Fibroblast of the aortic adventitia (primary cell): ENCODE measurements around the gene CFAP69. TPM values are rescaled to one million over a fixed set of nuclear protein-coding genes. Genes with fewer than 3 reads are reported as not detected.
A peak's percentile ranks its signal among the peaks of the same experiment; 100 is the strongest.

Source experiments
- DNase-seq: peaks from one replicate; pipeline ENCODE4 v3.0.0-alpha.2; 2010; ENCODE audit warnings: low read depth
- H3K4me3 ChIP-seq: 2 replicates; pipeline ENCODE4 v1.5.1; 2011; ENCODE audit warnings: low read depth, mild to moderate bottlenecking, control low read depth, low read length, moderate library complexity
- total RNA-seq: library from RNA; depleted of rRNA; stranded (reverse); fragments of >200 nt; gene quantifications from 2 replicates; pipeline ENCODE4 v1.2.3, GENCODE V29; 2012; ENCODE audit warnings: low replicate concordance
- TF ChIP-seq, protein P1 (sequence below): IDR thresholded peaks from 2 replicates; pipeline ENCODE4 v1.5.1; 2011; ENCODE audit warnings: mild to moderate bottlenecking, low read length, control low read depth, inconsistent platforms; ENCODE audit not compliant: insufficient read depth

Gene CFAP69
- total RNA-seq, 1 donor = 3.2 TPM

DNA sequence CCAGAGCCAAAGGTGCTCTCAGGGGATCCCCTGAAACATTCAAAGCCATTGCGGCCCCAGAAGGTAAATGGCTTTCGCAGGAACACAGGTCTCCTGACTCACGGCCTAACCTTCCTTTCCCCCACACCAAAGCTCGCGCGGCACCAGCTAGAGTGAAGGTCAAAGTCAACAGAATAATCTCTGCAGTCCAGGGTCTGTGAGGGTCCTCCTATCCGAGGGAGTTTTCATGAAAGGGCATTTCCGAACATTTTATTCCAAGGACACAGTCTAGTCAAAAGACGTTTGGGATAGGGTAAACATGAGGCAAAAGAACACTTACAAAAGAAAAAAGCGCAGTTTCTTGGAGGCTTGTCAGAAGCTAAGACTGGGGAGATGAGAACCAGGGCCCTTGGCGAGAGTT, 34.0 kb upstream of the CFAP69 start:
- DNase-seq = no peak
- TF ChIP-seq, protein P1, sequence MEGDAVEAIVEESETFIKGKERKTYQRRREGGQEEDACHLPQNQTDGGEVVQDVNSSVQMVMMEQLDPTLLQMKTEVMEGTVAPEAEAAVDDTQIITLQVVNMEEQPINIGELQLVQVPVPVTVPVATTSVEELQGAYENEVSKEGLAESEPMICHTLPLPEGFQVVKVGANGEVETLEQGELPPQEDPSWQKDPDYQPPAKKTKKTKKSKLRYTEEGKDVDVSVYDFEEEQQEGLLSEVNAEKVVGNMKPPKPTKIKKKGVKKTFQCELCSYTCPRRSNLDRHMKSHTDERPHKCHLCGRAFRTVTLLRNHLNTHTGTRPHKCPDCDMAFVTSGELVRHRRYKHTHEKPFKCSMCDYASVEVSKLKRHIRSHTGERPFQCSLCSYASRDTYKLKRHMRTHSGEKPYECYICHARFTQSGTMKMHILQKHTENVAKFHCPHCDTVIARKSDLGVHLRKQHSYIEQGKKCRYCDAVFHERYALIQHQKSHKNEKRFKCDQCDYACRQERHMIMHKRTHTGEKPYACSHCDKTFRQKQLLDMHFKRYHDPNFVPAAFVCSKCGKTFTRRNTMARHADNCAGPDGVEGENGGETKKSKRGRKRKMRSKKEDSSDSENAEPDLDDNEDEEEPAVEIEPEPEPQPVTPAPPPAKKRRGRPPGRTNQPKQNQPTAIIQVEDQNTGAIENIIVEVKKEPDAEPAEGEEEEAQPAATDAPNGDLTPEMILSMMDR = no peak
- H3K4me3 ChIP-seq = peak overlapping the region; percentile 83

DNA sequence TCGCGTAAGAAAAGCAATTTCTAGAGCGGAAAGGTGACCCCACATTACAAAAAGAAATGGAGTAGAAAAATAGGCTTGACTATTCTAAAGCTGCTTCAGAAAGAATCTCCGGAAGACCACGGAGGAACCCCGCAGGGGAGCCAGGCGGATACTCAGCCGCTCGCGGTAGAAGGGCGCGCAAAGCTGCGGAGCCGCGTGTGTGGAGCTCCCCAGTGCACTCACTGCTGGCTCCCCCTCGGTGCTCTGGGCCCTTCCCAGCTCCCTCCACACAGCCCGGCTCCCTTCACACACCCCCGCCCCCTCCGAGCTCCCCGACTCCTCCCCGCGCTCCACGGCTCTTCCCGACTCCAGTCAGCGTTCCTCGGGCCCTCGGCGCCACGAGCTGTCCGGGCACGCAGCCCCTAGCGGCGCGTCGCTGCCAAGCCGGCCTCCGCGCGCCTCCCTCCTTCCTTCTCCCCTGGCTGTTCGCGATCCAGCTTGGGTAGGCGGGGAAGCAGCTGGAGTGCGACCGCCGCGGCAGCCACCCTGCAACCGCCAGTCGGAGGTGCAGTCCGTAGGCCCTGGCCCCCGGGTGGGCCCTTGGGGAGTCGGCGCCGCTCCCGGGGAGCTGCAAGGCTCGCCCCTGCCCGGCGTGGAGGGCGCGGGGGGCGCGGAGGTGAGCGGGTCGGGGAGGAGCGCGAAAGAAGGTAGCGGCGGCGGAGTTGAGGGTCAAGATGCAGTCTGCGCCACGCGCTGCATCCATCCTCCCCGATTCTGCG, 33.4 kb upstream of the CFAP69 start, which contains the start of gene STEAP2:
TSS of gene STEAP2 (plus strand) at position 350 of the 758 bp plus-strand sequence. CDS start 13,343 bp downstream, outside the sequence.
- H3K4me3 ChIP-seq = peak within 1 kb of the TSS; percentile 83
- peak; percentile 91 for DNase-seq
- TF ChIP-seq, protein P1 = peak; percentile 70

DNA sequence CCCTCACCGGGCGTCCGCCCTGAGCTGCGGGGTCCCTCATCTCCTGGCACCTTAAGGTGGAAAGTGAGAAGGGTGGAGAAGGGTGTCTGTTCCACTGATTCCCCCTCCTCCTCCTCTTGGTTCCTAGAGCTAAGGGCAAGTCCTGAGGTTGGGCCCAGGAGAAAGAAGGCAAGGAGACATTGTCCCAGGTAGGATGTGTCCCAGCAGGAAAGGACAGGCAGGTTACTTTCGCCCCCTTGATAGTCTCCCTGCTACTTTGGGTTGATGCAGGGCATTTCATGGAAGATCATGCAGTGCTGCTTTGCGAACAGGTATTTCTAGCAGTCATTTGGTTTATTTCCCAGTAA, 32.9 kb upstream of the CFAP69 start:
- peak; percentile 14 for DNase-seq
- TF ChIP-seq, protein P1 = no peak
- H3K4me3 ChIP-seq = peak overlapping the region; percentile 83

DNA sequence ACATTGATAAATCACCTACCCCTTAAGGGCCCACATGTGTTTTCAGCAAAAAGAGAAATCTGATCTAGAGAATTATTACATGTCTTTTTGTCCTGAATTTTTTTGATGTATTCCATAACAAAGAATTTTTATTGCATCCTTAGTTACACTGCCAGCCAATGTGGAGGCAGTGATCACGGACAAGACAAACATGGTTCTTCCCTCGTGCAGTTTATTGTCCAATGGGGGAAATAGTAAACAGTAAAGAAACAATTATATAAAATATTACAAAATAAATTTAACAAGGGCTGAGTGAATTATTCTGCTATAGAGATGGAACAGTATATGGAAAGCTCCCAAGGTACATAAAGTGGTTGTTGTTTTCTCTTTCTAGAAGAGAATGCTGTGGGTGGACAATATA, 31.5 kb upstream of the CFAP69 start:
- DNase-seq = no peak
- no peak overlapping the region for H3K4me3 ChIP-seq
- TF ChIP-seq, protein P1 = no peak

DNA sequence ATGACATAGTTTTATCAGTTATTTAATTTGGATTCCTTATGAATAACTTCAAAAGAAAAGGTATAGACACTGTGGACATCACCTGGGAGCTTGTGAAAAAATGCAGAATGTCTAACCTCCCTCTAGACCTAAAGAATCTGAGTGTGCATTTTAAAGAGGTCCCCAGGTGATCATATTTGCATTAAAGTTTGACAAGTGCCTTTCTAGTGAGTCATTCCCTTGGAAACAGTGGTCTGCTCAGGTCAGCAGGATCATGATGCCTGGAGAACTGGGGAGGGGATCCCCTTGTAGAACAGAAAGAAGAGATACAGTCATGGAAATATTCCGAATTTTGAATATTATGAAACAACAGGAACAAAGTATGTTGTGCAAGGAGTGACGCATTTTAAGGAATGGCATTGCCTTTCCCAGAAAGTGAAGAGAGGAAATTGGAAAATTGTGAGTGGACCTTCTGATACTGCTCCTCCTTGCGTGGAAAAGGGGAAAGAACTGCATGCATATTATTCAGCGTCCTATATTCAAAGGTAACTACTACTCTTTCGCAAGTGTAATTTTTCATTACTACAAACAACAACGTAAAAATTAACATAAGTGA, 28.8 kb upstream of the CFAP69 start:
- no peak overlapping the region for H3K4me3 ChIP-seq
- DNase-seq = peak; percentile 68
- TF ChIP-seq, protein P1 = peak; percentile 18

DNA sequence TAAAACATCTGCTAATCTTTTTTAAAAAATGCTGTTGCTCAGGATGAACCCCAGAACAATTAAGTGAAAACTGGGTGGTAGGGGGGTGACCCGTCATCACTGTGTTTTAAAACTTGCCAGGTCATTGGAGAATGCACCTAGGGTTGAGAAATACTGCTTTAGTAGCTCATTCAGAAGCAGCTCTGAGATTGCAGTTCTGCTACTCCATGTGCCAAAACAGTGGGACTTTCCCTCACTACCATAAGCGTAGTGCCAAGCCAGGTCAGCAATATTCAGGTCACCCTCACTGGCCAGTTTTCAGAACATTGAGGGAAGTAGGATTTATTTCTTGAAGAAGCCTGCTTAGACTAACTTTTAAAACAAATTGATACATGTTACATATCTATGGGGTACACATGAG, 28.2 kb upstream of the CFAP69 start:
- TF ChIP-seq, protein P1 = no peak
- H3K4me3 ChIP-seq = no peak overlapping the region
- DNase-seq = peak; percentile 23
